ENCODE data around the gene APOL2.
"Not testable (repeated sequence)": the region's sequence is repeated elsewhere in the genome, so short reads cannot be mapped to it uniquely, and the experiment has no call there.

DNA sequence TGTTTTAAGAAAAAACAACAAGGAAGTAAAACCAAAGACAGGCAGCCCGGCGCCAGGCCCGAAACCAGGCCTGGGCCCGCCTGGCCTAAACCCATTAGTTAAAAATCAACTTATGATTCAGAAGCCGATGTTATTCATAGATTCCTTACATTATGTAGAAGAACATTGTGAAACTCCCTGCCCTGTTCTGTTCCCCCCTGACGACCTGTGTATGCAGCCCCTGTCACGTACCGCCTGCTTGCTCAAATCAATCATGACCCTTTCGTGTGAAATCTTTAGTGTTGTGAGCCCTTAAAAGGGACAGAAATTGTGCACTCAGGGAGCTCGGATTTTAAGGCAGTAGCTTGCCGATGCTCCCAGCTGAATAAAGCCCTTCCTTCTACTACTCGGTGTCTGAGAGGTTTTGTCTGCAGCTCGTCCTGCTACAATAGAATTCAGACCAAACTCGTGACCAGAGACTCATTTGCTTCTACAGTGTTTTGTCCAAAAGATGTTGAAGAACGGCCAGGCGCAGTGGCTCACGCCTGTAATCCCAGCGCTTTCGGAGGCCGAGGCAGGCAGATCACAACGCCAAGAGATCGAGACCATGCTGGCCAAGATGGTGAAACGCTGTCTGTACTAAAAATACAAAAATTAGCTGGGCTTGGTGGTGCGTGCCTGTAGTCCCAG is 11.1 kb upstream of the APOL2 start:
- not testable (repeated sequence) for TF ChIP-seq POLR2A, CTCF (IDR thresholded peaks at IDR 0.05)

Data from uterus (tissue), 2 donors.